GM12878 (cell line): ENCODE measurements around the gene TMEM63B. TPM values are rescaled to one million over a fixed set of nuclear protein-coding genes. Genes with fewer than 3 reads are reported as not detected.

Experiments used
- ATAC-seq: fragments of 200-7000 bp; cut with Tn5 transposase; 3 replicates; pipeline ENCODE4 v1.9.1; 2020; ENCODE audit warnings: mild to moderate bottlenecking, moderate library complexity
- BruUV-seq: library from RNA; stranded (reverse); fragments of 400-500 nt; replicated peaks from 2 replicates; lab custom pipeline; 2021; lab: Mats Ljungman, UMichigan
- CTCF ChIA-PET: fragments of 300-600 bp; sonication (Branson Sonifier 250); formaldehyde crosslinking; extraction: SDS; loops from one replicate; lab custom pipeline; 2021; ENCODE audit warnings: inconsistent platforms; lab: Yijun Ruan, JAX
- POLR2A ChIA-PET: fragments of 350-600 bp; formaldehyde crosslinking; extraction: SDS; loops from one replicate; lab custom pipeline; 2021; ENCODE audit warnings: inconsistent platforms; lab: Charles Lee
- RAD21 ChIA-PET: fragments of 300-600 bp; sonication (Branson Sonifier 250); formaldehyde crosslinking; loops from one replicate; lab custom pipeline; 2023; ENCODE audit warnings: antibody characterized with exemption; ENCODE audit not compliant: unreplicated experiment; lab: Charles Lee
- SMC1A ChIA-PET: fragments of 300-600 bp; sonication (Branson Sonifier 250); formaldehyde crosslinking; loops from one replicate; lab custom pipeline; 2023; ENCODE audit not compliant: unreplicated experiment, uncharacterized antibody; lab: Charles Lee
- DNase-seq: peaks from one replicate; pipeline ENCODE4 v3.0.0-alpha.2; 2011; ENCODE audit warnings: low read depth, low spot score
- FAIRE-seq: peaks from 3 replicates; lab custom pipeline; 2011; peaks lifted over from hg19 to GRCh38; lab: Jason Lieb, UNC
- H2AFZ ChIP-seq: 2 replicates; pipeline ENCODE4 v1.6.0; 2011; ENCODE audit warnings: low read depth, low read length, control low read depth; ENCODE audit not compliant: control insufficient read depth
- H3K27ac ChIP-seq: 2 replicates; pipeline ENCODE4 v1.5.1; 2011; ENCODE audit warnings: control low read depth; ENCODE audit not compliant: control insufficient read depth, insufficient read depth
- H3K27me3 ChIP-seq, 2 experiments: replicated peaks in 1 of 2; 2 replicates each; pipeline versions ENCODE4 v1.6.0 to v1.6.1; 2011; ENCODE audit warnings: low read length in 1 of 2; ENCODE audit not compliant: control insufficient read depth in 2 of 2, insufficient read depth in 2 of 2
- H3K36me3 ChIP-seq, 2 experiments: 2 replicates each; pipeline ENCODE4 v1.5.1; 2011; ENCODE audit warnings: low read length in 1 of 2; ENCODE audit not compliant: control insufficient read depth in 2 of 2, insufficient read depth in 2 of 2
- H3K4me1 ChIP-seq: 2 replicates; pipeline ENCODE4 v1.6.1; 2011; ENCODE audit warnings: mild to moderate bottlenecking, low read length, moderate library complexity, mixed read lengths; ENCODE audit not compliant: control insufficient read depth, insufficient read depth
- H3K4me2 ChIP-seq: 2 replicates; pipeline ENCODE4 v1.6.0; 2011; ENCODE audit warnings: control low read depth; ENCODE audit not compliant: control insufficient read depth, insufficient read depth
- H3K4me3 ChIP-seq: fragments of 200-600 bp; sonication (generic); 2 replicates; pipeline ENCODE4 v1.5.1; 2016
- H3K79me2 ChIP-seq: 2 replicates; pipeline ENCODE4 v1.6.0; 2011; ENCODE audit warnings: low read length; ENCODE audit not compliant: control insufficient read depth, insufficient read depth
- H3K9ac ChIP-seq: 2 replicates; pipeline ENCODE4 v1.8.0; 2011; ENCODE audit warnings: low read length, control low read depth, mixed read lengths; ENCODE audit not compliant: control insufficient read depth, insufficient read depth
- H3K9me3 ChIP-seq: replicated peaks from 3 replicates; pipeline ENCODE4 v1.5.1; 2011; ENCODE audit warnings: mild to moderate bottlenecking, low read length; ENCODE audit not compliant: control insufficient read depth, insufficient read depth
- H4K20me1 ChIP-seq: 2 replicates; pipeline ENCODE4 v1.6.0; 2011; ENCODE audit not compliant: control insufficient read depth, insufficient read depth
- ASH2L ChIP-seq: fragments of 300-600, 200-600 bp; sonication (generic); IDR thresholded peaks from 2 replicates; pipeline ENCODE4 v1.6.1; 2017; ENCODE audit warnings: low read depth, mild to moderate bottlenecking, borderline replicate concordance
- ATF7 ChIP-seq: fragments of 450-650 bp; IDR thresholded peaks from 2 replicates; pipeline ENCODE4 v1.6.1; 2016; ENCODE audit warnings: low read depth, mild to moderate bottlenecking
- CEBPZ ChIP-seq: fragments of 150-350 bp; IDR thresholded peaks from 2 replicates; pipeline ENCODE4 v1.6.1; 2016; ENCODE audit warnings: low read depth, low read length
- NR2C1 ChIP-seq: fragments of 450-650 bp; IDR thresholded peaks from 2 replicates; pipeline ENCODE4 v1.6.1; 2017; ENCODE audit warnings: antibody characterized with exemption, mild to moderate bottlenecking, moderate library complexity
- RB1 ChIP-seq: fragments of 450-650 bp; formaldehyde crosslinking; IDR thresholded peaks from 2 replicates; pipeline ENCODE4 v1.6.1; 2017; ENCODE audit warnings: mild to moderate bottlenecking, borderline replicate concordance
- SMAD1 ChIP-seq: fragments of 450-650 bp; IDR thresholded peaks from 2 replicates; pipeline ENCODE4 v1.6.1; 2018; ENCODE audit warnings: mild to moderate bottlenecking, low read depth; ENCODE audit not compliant: partially characterized antibody
- WGBS: methylation state at CpG from one replicate; pipeline ENCODE4 v1.1.6; 2016; ENCODE audit warnings: low lambda C conversion rate; ENCODE audit not compliant: insufficient replicate concordance, insufficient coverage; ENCODE audit errors: missing lambda C conversion rate; 5-methylcytosine and 5-hydroxymethylcytosine counted together
- in situ Hi-C: fragments of 300-500 bp; cut with MboI; formaldehyde crosslinking; loops from 9 replicates; pipeline ENCODE4 v1.14.3; 2018; ENCODE audit warnings: mixed read lengths
- intact Hi-C: fragments of 100-400 bp; cut with micrococcal nuclease; formaldehyde crosslinking; loops from one replicate; pipeline ENCODE4 v1.14.2; 2022; ENCODE audit not compliant: unreplicated experiment
- polyA plus RNA-seq, 11 experiments: library from polyadenylated mRNA; depleted of rRNA in 4 of 11; unstranded in 6 of 11; stranded (reverse) in 5 of 11; fragments of >200 nt; fragmentation: Nextera tagmentation in 4 of 11; fragmentation: Illumina TruSeq in 1 of 11; extraction: Ambion mirVana in 4 of 11; extraction: Trizol in 1 of 11; gene quantifications; 1 replicate in 1 of 11; 2 replicates in 10 of 11; pipeline versions ENCODE4 v1.2.1 to v1.2.3, GENCODE V29; 2011 to 2016; ENCODE audit warnings: inconsistent platforms in 2 of 11, missing spikeins in 2 of 11, low read depth in 1 of 11
- total RNA-seq, 4 experiments: library from RNA; depleted of rRNA in 3 of 4; stranded (reverse); fragments of >200 nt in 3 of 4; fragmentation: Illumina TruSeq in 1 of 4; extraction: Trizol in 1 of 4; gene quantifications; 2 replicates each; pipeline versions ENCODE4 v1.2.1 to v1.2.3, GENCODE V29; 2013 to 2021

TMEM63B gene
- total and polyA plus RNA-seq, 10 of the 15 experiments (the other 5 are each of a cell fraction or from before 2014, with no cell fraction given): 0.09 to 15.0 (median 7.1) TPM; not detected in 1

GRCh38 chr6:44185953-44186634 lies 58.7 kb downstream of the TMEM63B start:
- ChIA-PET CTCF (interaction anchor here (0.6 to 3.2 kb wide), 3 partner anchors 14 to 520 kb away, joined by 3 to 12 read pairs (median 6); no protein-coding TSS in a partner anchor), POLR2A (interaction anchor here (0.7 to 1.6 kb wide), 3 partner anchors 36 to 78 kb away, joined by 3 to 4 read pairs (median 4); no protein-coding TSS in a partner anchor), SMC1A (interaction anchor here (0.6 to 2.8 kb wide), 6 partner anchors 13 to 88 kb away, joined by 3 to 10 read pairs (median 4); no protein-coding TSS in a partner anchor), RAD21 (interaction anchor here (0.7 to 1.1 kb wide), 2 partner anchors 109 to 154 kb away, joined by 3 to 4 read pairs; no protein-coding TSS in a partner anchor)
- H3K27ac ChIP-seq: no peak overlapping the region
- H3K4me2 ChIP-seq: no peak overlapping the region
- BruUV-seq: no TSS peak
- TF ChIP-seq ATF7 (no peak), RB1 (no peak), ASH2L (no peak), SMAD1 (no peak), NR2C1 (no peak), CEBPZ (no peak)
- intact Hi-C loops: no loop called here
- H3K4me1 ChIP-seq: peaks cover 9% of the 10 kb centered on the region; the same call in 1 of the 2 replicates
- H3K4me3 ChIP-seq: no peak overlapping the region
- H3K36me3 ChIP-seq: no peaks in the 10 kb centered on the region
- no peak overlapping the region for H3K9ac ChIP-seq
- H3K9me3 ChIP-seq: no peaks in the 10 kb centered on the region
- FAIRE-seq (no peak), ATAC-seq (peak; percentile 24; the same call in 2 of the 3 replicates), DNase-seq (no peak)
- no peaks in the 10 kb centered on the region for H4K20me1 ChIP-seq
- 0 out of 4 replicates have a peak, but pooled peaks cover 0 to 2% of the 10 kb centered on the region in 2 experiments for H3K27me3 ChIP-seq
- WGBS: 66% methylated on average over 9 of the region's 9 CpGs
- in situ Hi-C loops: no loop called here
- no peaks in the 10 kb centered on the region for H3K79me2 ChIP-seq
- H2AFZ ChIP-seq: peak overlapping the region; percentile 16
